Tibial nerve (tissue), 4 donors: ENCODE measurements around the gene FNBP1. TPM values are rescaled to one million over a fixed set of nuclear protein-coding genes. Genes with fewer than 3 reads are reported as not detected.
"Not testable (repeated sequence)": the region's sequence is repeated elsewhere in the genome, so short reads cannot be mapped to it uniquely, and the experiment has no call there.

Source experiments
- DNase-seq, 2 donors: peaks; one replicate each; pipeline ENCODE4 v3.0.0-alpha.2; 2019; ENCODE audit warnings: low spot score in 2 of 2
- H3K27ac ChIP-seq, 4 donors: fragments of 200-600 bp; sonication (generic) in 3 of 4; one replicate each; pipeline ENCODE4 v1.5.1; 2017 to 2019; ENCODE audit warnings: mild to moderate bottlenecking in 1 of 4
- H3K27me3 ChIP-seq, 2 donors: fragments of 200-600 bp; sonication (generic) in 1 of 2; one replicate each; pipeline versions ENCODE4 v1.5.1 to v1.6.0; 2017 to 2019
- H3K36me3 ChIP-seq, 3 donors: fragments of 200-600 bp; sonication (generic); one replicate each; pipeline ENCODE4 v1.5.1; 2018 to 2019
- H3K4me1 ChIP-seq, 4 donors: fragments of 200-600 bp; sonication (generic) in 3 of 4; one replicate each; pipeline ENCODE4 v1.5.1; 2017 to 2019
- H3K4me3 ChIP-seq, 4 donors: fragments of 200-600 bp; sonication (generic) in 3 of 4; one replicate each; pipeline ENCODE4 v1.5.1; 2017 to 2019; ENCODE audit warnings: mild to moderate bottlenecking in 1 of 4, moderate library complexity in 1 of 4
- H3K9me3 ChIP-seq, 4 donors: fragments of 200-600 bp; sonication (generic) in 3 of 4; one replicate each; pipeline ENCODE4 v1.5.1; 2017 to 2019
- EP300 ChIP-seq, 2 donors: sonication (generic); formaldehyde crosslinking; IDR thresholded peaks; one replicate each; pipeline ENCODE4 v1.6.1; 2017; ENCODE audit warnings: antibody characterized with exemption in 2 of 2, mild to moderate bottlenecking in 1 of 2
- POLR2A ChIP-seq, 2 donors: fragments of 450-650 bp; IDR thresholded peaks; one replicate each; pipeline ENCODE4 v1.6.1; 2017; ENCODE audit warnings: antibody characterized with exemption in 2 of 2, mild to moderate bottlenecking in 2 of 2, moderate library complexity in 2 of 2
- WGBS, 2 donors: methylation state at CpG; one replicate each; pipeline ENCODE4 v1.1.5; 2018; 5-methylcytosine and 5-hydroxymethylcytosine counted together
- total RNA-seq, 4 donors: library from RNA; depleted of rRNA; stranded (reverse); fragments of >200 nt; gene quantifications; one replicate each; pipeline ENCODE4 v1.1.0, GENCODE V29; 2016
- TF ChIP-seq, protein P1 (sequence below), 5 experiments: fragments of 200-600 bp in 3 of 5; fragments of 450-650 bp in 2 of 5; sonication (generic) in 3 of 5; IDR thresholded peaks; one replicate each; pipeline ENCODE4 v1.5.1; 2016 to 2019; ENCODE audit warnings: antibody characterized with exemption in 5 of 5, mild to moderate bottlenecking in 3 of 5, moderate library complexity in 2 of 5

The FNBP1 gene
- total RNA-seq, 4 donors from 2014 or later, result 77.0 to 114 (median 86.4) TPM

DNA sequence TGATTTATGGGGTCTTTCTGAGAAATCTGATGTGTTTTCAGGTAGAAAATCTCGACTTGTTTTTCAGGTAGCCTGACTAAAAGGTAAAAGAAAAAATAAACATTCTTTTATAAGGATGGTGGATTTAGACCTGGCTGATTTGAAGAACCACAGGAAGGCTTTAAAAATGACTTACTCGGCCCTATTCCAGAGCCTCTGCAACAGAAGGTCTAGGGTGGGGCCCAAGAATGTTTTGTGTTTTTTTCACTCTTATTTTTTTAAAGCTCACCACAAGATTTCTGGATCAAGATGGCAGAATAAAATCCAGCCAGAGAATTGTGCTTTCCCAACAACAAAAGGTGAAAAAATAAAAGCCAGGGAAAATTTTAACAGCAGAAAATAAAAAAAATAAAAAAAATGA lies 59.1 kb downstream of the FNBP1 start:
- H3K27me3 ChIP-seq, result no peaks in the 10 kb centered on the region
- WGBS, 2 donors, result 60 to 72% methylated on average over 2 of the region's 2 CpGs
- TF ChIP-seq POLR2A (IDR thresholded peaks at IDR 0.05), result no peak
- TF ChIP-seq, protein P1, sequence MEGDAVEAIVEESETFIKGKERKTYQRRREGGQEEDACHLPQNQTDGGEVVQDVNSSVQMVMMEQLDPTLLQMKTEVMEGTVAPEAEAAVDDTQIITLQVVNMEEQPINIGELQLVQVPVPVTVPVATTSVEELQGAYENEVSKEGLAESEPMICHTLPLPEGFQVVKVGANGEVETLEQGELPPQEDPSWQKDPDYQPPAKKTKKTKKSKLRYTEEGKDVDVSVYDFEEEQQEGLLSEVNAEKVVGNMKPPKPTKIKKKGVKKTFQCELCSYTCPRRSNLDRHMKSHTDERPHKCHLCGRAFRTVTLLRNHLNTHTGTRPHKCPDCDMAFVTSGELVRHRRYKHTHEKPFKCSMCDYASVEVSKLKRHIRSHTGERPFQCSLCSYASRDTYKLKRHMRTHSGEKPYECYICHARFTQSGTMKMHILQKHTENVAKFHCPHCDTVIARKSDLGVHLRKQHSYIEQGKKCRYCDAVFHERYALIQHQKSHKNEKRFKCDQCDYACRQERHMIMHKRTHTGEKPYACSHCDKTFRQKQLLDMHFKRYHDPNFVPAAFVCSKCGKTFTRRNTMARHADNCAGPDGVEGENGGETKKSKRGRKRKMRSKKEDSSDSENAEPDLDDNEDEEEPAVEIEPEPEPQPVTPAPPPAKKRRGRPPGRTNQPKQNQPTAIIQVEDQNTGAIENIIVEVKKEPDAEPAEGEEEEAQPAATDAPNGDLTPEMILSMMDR (IDR thresholded peaks at IDR 0.05), result no peak
- TF ChIP-seq EP300 (IDR thresholded peaks at IDR 0.05), result no peak
- no peak overlapping the region for H3K4me3 ChIP-seq
- peaks cover 0 to 54% (median 11%) of the 10 kb centered on the region in 4 donors for H3K4me1 ChIP-seq
- peak overlapping the region; percentile 4 to 92 (median 65) for H3K27ac ChIP-seq
- peaks cover 0 to 1% (median 0%) of the 10 kb centered on the region in 3 donors for H3K36me3 ChIP-seq
- H3K9me3 ChIP-seq, result no peaks in the 10 kb centered on the region
- no peak for DNase-seq

DNA sequence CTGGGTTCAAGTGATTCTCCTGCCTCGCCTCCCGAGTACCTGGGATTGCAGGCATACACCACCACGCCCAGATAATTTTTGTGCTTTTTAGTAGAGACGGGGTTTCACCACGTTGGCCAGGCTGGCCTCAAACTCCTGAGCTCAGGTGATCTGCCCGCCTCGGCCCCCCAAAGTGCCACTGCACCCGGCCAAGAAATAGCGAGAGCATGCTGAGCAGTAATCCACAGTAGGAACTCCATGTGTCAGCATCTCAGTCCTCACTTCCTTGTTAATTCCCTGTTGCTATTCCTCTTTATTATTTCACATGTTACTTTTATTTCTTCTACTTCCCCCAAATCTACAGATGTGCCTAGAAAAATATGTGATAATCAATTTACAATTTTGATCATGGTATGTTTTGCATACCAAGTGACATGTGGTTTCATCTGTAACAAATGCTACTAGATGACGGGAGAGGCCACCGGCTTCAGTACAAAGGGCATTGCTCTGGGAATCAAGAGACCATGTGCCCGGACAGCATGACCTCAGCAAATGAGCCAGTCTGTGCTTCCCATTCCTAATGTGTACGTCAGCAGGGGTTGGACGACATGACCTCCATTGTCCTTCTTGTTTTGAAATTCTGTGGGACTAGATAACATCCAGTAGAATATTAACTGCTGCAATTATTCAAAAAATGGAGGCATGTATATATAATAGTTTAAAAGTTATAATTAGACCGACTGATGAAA lies 61.6 kb downstream of the FNBP1 start:
- 60 to 67% methylated on average over 15 of the region's 15 CpGs for WGBS, 2 donors
- H3K4me1 ChIP-seq, result peaks cover 0 to 42% (median 9%) of the 10 kb centered on the region in 4 donors
- peaks cover 0 to 27% (median 0%) of the 10 kb centered on the region in 3 donors for H3K36me3 ChIP-seq
- no peaks in the 10 kb centered on the region for H3K27me3 ChIP-seq
- H3K4me3 ChIP-seq, result no peak overlapping the region
- no peaks in the 10 kb centered on the region for H3K9me3 ChIP-seq
- TF ChIP-seq, protein P1 (IDR thresholded peaks at IDR 0.05), result no peak
- TF ChIP-seq EP300 (IDR thresholded peaks at IDR 0.05) (peak; percentile 53 to 79), POLR2A (IDR thresholded peaks at IDR 0.05) (no peak)
- peak in 1 of 2 donors; percentile 52 for DNase-seq
- H3K27ac ChIP-seq, result peak overlapping the region in 2 of 4 donors; percentile 89 to 92

GRCh38 chr9:129980224-129980623 lies 62.8 kb downstream of the FNBP1 start:
- DNase-seq, H3K4me3 ChIP-seq, H3K27me3 ChIP-seq, H3K9me3 ChIP-seq: not testable (repeated sequence)
- Histone ChIP-seq H3K27ac (peak overlapping the region in 2 of 4 donors; percentile 53 to 57), H3K36me3 (peaks cover 0 to 36% (median 0%) of the 10 kb centered on the region in 3 donors), H3K4me1 (peaks cover 0 to 47% (median 9%) of the 10 kb centered on the region in 4 donors)
- WGBS, 2 donors, result 98 to 99% methylated on average over 9 of the region's 9 CpGs

GRCh38 chr9:129979071-129979745 lies 63.8 kb downstream of the FNBP1 start:
- no peaks in the 10 kb centered on the region for H3K27me3 ChIP-seq
- peaks cover 0 to 42% (median 7%) of the 10 kb centered on the region in 4 donors for H3K4me1 ChIP-seq
- H3K9me3 ChIP-seq, result no peaks in the 10 kb centered on the region
- DNase-seq, result no peak
- peak overlapping the region in 2 of 4 donors; percentile 53 to 57 for H3K27ac ChIP-seq
- H3K36me3 ChIP-seq, result peaks cover 0 to 46% (median 0%) of the 10 kb centered on the region in 3 donors
- WGBS, 2 donors, result 71 to 72% methylated on average over 8 of the region's 8 CpGs
- TF ChIP-seq EP300 (IDR thresholded peaks at IDR 0.05), result no peak
- TF ChIP-seq, protein P1 (IDR thresholded peaks at IDR 0.05), result no peak
- TF ChIP-seq POLR2A (IDR thresholded peaks at IDR 0.05), result no peak
- no peak overlapping the region for H3K4me3 ChIP-seq

- WGBS, 2 donors, result 80 to 83% methylated on average over 4 of the region's 4 CpGs
- H3K4me1 ChIP-seq, result peaks cover 0 to 42% (median 8%) of the 10 kb centered on the region in 4 donors
- TF ChIP-seq, protein P1 (IDR thresholded peaks at IDR 0.05), result no peak
- TF ChIP-seq EP300 (IDR thresholded peaks at IDR 0.05) (no peak), POLR2A (IDR thresholded peaks at IDR 0.05) (no peak)
- no peaks in the 10 kb centered on the region for H3K27me3 ChIP-seq
- H3K27ac ChIP-seq, result peak overlapping the region in 3 of 4 donors; percentile 9 to 69 (median 47)
- DNase-seq, result no peak
- no peak overlapping the region for H3K4me3 ChIP-seq
- H3K36me3 ChIP-seq, result peaks cover 0 to 53% (median 0%) of the 10 kb centered on the region in 3 donors
- H3K9me3 ChIP-seq, result no peaks in the 10 kb centered on the region
These were observed 70.2 kb downstream of the FNBP1 start for GRCh38 chr9:129972816-129973215.
